PC-3 (cell line): Measurements from ENCODE around the gene GATM. TPM values are rescaled to one million over a fixed set of nuclear protein-coding genes. Genes with fewer than 3 reads are reported as not detected.

Experiments used
- ATAC-seq: fragments of 200-7000 bp; cut with Tn5 transposase; 2 replicates; pipeline ENCODE4 v1.9.1; 2020; ENCODE audit warnings: mild to moderate bottlenecking, moderate library complexity
- BruUV-seq: library from RNA; stranded (reverse); fragments of 400-500 nt; replicated peaks from 2 replicates; lab custom pipeline; 2021; lab: Mats Ljungman, UMichigan
- CTCF ChIA-PET: fragments of 300-600 bp; sonication (Branson Sonifier 250); formaldehyde crosslinking; loops from one replicate; lab custom pipeline; 2022; ENCODE audit warnings: antibody characterized with exemption; lab: Charles Lee
- POLR2A ChIA-PET: fragments of 300-600 bp; sonication (Branson Sonifier 250); formaldehyde crosslinking; loops from one replicate; lab custom pipeline; 2022; ENCODE audit warnings: antibody characterized with exemption; ENCODE audit not compliant: unreplicated experiment; lab: Charles Lee
- DNase-seq: peaks from one replicate; pipeline ENCODE4 v3.0.0-alpha.2; 2015
- H2AFZ ChIP-seq: fragments of 300-600 bp; sonication (generic); 2 replicates; pipeline ENCODE4 v1.6.0; 2016; ENCODE audit warnings: antibody characterized with exemption, low read length
- H3F3A ChIP-seq: fragments of 300-600 bp; sonication (generic); one replicate; pipeline ENCODE4 v1.6.0; 2017; ENCODE audit warnings: antibody characterized with exemption, low read length, control low read depth, mild to moderate bottlenecking; ENCODE audit not compliant: unreplicated experiment
- H3K27ac ChIP-seq: fragments of 300-600 bp; sonication (generic); 2 replicates; pipeline ENCODE4 v1.5.1; 2016; ENCODE audit warnings: mild to moderate bottlenecking, low read length
- H3K27me3 ChIP-seq: fragments of 300-600 bp; sonication (generic); 2 replicates; pipeline ENCODE4 v1.6.1; 2016; ENCODE audit warnings: low read length, mixed read lengths
- H3K36me3 ChIP-seq: fragments of 300-600 bp; sonication (generic); 2 replicates; pipeline ENCODE4 v1.6.1; 2016; ENCODE audit warnings: low read depth, mixed run types, low read length, mixed read lengths
- H3K4me1 ChIP-seq: fragments of 300-600 bp; sonication (generic); 2 replicates; pipeline ENCODE4 v1.5.1; 2016; ENCODE audit warnings: low read length; ENCODE audit not compliant: insufficient read depth
- H3K4me2 ChIP-seq: fragments of 300-600 bp; sonication (generic); 2 replicates; pipeline ENCODE4 v1.6.0; 2016; ENCODE audit warnings: low read length
- H3K4me3 ChIP-seq: fragments of 300-600 bp; sonication (generic); 2 replicates; pipeline ENCODE4 v1.5.1; 2016; ENCODE audit warnings: mild to moderate bottlenecking, low read length, mixed read lengths
- H3K79me2 ChIP-seq: fragments of 300-600 bp; sonication (generic); 2 replicates; pipeline ENCODE4 v1.6.1; 2017; ENCODE audit warnings: low read length, mixed read lengths
- H3K9ac ChIP-seq: fragments of 300-600 bp; sonication (generic); 2 replicates; pipeline ENCODE4 v1.6.0; 2016; ENCODE audit warnings: mild to moderate bottlenecking, low read length
- H3K9me2 ChIP-seq: fragments of 300-600 bp; sonication (generic); replicated peaks from 2 replicates; pipeline ENCODE4 v1.6.1; 2016; ENCODE audit warnings: mixed run types, low read length, mixed read lengths
- H3K9me3 ChIP-seq: fragments of 300-600 bp; sonication (generic); 2 replicates; pipeline ENCODE4 v1.6.1; 2016; ENCODE audit warnings: low read length, mixed read lengths
- H4K20me1 ChIP-seq: fragments of 300-600 bp; sonication (generic); 2 replicates; pipeline ENCODE4 v1.6.1; 2016; ENCODE audit warnings: low read length, mixed read lengths
- EZH2 ChIP-seq: fragments of 300-600 bp; sonication (generic); IDR thresholded peaks from one replicate; pipeline ENCODE4 v1.6.1; 2017; ENCODE audit warnings: antibody characterized with exemption, mild to moderate bottlenecking, low read length; ENCODE audit not compliant: unreplicated experiment
- EZH2phosphoT487 ChIP-seq: fragments of 300-600 bp; sonication (generic); IDR thresholded peaks from 2 replicates; pipeline ENCODE4 v1.6.1; 2018; ENCODE audit warnings: mild to moderate bottlenecking, antibody characterized with exemption, low read length, borderline replicate concordance
- intact Hi-C: fragments of 100-400 bp; cut with micrococcal nuclease; formaldehyde crosslinking; loops from 2 replicates; pipeline ENCODE4 v1.9.0; 2023
- total RNA-seq: library from RNA; depleted of rRNA; stranded (reverse); fragments of >200 nt; gene quantifications from 2 replicates; pipeline ENCODE4 v1.2.3, GENCODE V29; 2014
- TF ChIP-seq, protein P1 (sequence below): fragments of 300-600 bp; sonication (generic); conservative IDR thresholded peaks from 2 replicates; pipeline ENCODE4 v1.5.1; 2017; ENCODE audit warnings: antibody characterized with exemption, low read depth, mild to moderate bottlenecking, low read length

GATM gene
- total RNA-seq, 1 experiment from 2014 or later = 0.87 TPM

DNA sequence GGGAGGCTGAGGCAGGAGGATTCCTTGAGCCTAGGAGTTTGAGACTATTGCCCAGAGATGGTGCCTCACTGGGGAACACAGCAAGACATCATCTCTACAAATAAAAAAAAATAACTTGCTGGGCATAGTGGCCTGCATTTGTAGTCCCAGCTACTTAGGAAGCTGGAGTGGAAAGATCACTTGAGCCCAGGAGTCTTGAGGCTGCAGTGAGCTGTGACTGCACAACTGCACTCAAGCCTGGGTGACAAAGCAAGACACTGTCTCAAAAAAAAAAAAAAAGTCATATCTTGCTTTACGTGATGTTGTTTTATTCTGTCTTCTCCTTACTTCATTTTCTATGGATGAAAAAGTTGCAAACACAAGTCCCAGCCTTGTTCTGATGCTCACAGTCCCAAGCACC, 14.1 kb downstream of the GATM start:
- no peaks in the 10 kb centered on the region for H4K20me1 ChIP-seq
- H3K79me2 ChIP-seq = no peaks in the 10 kb centered on the region
- no peak overlapping the region for H3K27ac ChIP-seq
- CTCF ChIA-PET = no interaction called here
- no TSS peak for BruUV-seq
- intact Hi-C loops = no loop called here
- ATAC-seq = no peak
- H3K27me3 ChIP-seq = no peaks in the 10 kb centered on the region
- DNase-seq = no peak
- no peaks in the 10 kb centered on the region for H3K9me2 ChIP-seq
- POLR2A ChIA-PET = no interaction called here
- H3K9me3 ChIP-seq = no peaks in the 10 kb centered on the region
- H3K4me1 ChIP-seq = no peaks in the 10 kb centered on the region
- no peaks in the 10 kb centered on the region for H3K36me3 ChIP-seq
- no peak overlapping the region for H2AFZ ChIP-seq
- no peak overlapping the region for H3K4me2 ChIP-seq
- H3F3A ChIP-seq = no peaks in the 10 kb centered on the region
- no peak overlapping the region for H3K4me3 ChIP-seq
- H3K9ac ChIP-seq = no peak overlapping the region
- TF ChIP-seq, protein P1, sequence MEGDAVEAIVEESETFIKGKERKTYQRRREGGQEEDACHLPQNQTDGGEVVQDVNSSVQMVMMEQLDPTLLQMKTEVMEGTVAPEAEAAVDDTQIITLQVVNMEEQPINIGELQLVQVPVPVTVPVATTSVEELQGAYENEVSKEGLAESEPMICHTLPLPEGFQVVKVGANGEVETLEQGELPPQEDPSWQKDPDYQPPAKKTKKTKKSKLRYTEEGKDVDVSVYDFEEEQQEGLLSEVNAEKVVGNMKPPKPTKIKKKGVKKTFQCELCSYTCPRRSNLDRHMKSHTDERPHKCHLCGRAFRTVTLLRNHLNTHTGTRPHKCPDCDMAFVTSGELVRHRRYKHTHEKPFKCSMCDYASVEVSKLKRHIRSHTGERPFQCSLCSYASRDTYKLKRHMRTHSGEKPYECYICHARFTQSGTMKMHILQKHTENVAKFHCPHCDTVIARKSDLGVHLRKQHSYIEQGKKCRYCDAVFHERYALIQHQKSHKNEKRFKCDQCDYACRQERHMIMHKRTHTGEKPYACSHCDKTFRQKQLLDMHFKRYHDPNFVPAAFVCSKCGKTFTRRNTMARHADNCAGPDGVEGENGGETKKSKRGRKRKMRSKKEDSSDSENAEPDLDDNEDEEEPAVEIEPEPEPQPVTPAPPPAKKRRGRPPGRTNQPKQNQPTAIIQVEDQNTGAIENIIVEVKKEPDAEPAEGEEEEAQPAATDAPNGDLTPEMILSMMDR = no peak
- TF ChIP-seq EZH2phosphoT487 (no peak), EZH2 (no peak)

DNA sequence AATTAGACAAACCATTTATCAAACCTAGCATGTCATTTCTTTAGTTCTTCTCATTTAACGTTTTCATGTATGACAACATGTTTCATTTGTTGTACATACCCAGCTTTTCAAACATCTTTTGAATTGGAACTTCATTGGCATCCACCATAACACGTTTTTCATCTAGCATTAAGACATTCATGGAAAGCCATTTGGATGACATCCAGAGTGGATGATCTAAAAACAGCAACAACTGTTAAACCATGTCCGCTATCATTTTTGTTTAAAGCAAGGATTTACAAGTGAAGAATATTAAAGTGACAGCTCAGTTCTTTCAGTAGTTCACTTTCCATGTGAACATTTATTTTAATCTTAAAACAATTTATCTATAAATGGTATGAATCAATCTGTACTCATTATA, 14.5 kb downstream of the GATM start:
- intact Hi-C loops = no loop called here
- Histone ChIP-seq H3K9ac (no peak overlapping the region), H3K4me2 (no peak overlapping the region), H3K27ac (no peak overlapping the region), H3K36me3 (no peaks in the 10 kb centered on the region), H2AFZ (no peak overlapping the region), H3K27me3 (no peaks in the 10 kb centered on the region), H3K4me1 (no peaks in the 10 kb centered on the region), H3K79me2 (no peaks in the 10 kb centered on the region), H3F3A (no peaks in the 10 kb centered on the region), H4K20me1 (no peaks in the 10 kb centered on the region), H3K9me3 (no peaks in the 10 kb centered on the region), H3K4me3 (no peak overlapping the region), H3K9me2 (no peaks in the 10 kb centered on the region)
- DNase-seq (no peak), ATAC-seq (no peak)
- TF ChIP-seq, protein P1 = no peak
- TF ChIP-seq EZH2 (no peak), EZH2phosphoT487 (no peak)
- no TSS peak for BruUV-seq
- ChIA-PET CTCF (no interaction called here), POLR2A (no interaction called here)

DNA sequence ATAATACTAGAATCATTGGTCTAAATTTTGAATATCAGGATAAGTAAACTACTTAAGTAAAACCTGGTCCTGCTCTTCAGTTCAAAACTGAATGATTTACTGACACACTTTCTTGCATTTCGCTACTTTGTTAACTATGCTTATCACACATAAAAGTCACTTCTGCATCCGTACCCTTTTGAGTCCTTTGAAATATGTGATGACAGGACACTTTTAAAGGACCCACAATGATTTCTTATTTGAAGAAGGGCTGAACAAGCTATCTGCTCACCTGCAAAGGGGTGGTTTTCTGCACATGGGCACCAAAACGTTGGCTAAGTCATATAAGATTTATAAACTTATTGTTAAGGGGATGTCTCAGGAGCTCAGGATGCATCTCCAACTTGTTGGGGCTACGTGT, 15.0 kb downstream of the GATM start:
- ChIA-PET POLR2A (no interaction called here), CTCF (no interaction called here)
- no peak overlapping the region for H3K9ac ChIP-seq
- H3K4me3 ChIP-seq = no peak overlapping the region
- no peaks in the 10 kb centered on the region for H3K79me2 ChIP-seq
- H4K20me1 ChIP-seq = no peaks in the 10 kb centered on the region
- H3K27me3 ChIP-seq = no peaks in the 10 kb centered on the region
- H3K4me1 ChIP-seq = no peaks in the 10 kb centered on the region
- ATAC-seq (no peak), DNase-seq (no peak)
- H3K27ac ChIP-seq = no peak overlapping the region
- H3K9me3 ChIP-seq = no peaks in the 10 kb centered on the region
- H2AFZ ChIP-seq = no peak overlapping the region
- intact Hi-C loops = no loop called here
- H3F3A ChIP-seq = no peaks in the 10 kb centered on the region
- no TSS peak for BruUV-seq
- H3K4me2 ChIP-seq = no peak overlapping the region
- H3K36me3 ChIP-seq = no peaks in the 10 kb centered on the region
- no peaks in the 10 kb centered on the region for H3K9me2 ChIP-seq
- TF ChIP-seq EZH2 (no peak), EZH2phosphoT487 (no peak)
- TF ChIP-seq, protein P1 = no peak
